Neuronal stem cell (in vitro differentiated cells): Measurements from ENCODE around the gene TAF4.
A peak's percentile ranks its signal among the peaks of the same experiment; 100 is the strongest.

Experiments used
- DNase-seq: peaks from one replicate; pipeline ENCODE4 v3.0.0-alpha.2; 2013; ENCODE audit warnings: low spot score
- H2AFZ ChIP-seq: one replicate; pipeline ENCODE4 v1.6.1; 2013; ENCODE audit warnings: mild to moderate bottlenecking, low read length, inconsistent platforms
- H2AK5ac ChIP-seq: 2 replicates; pipeline ENCODE4 v1.6.1; 2013; ENCODE audit warnings: low read depth, mild to moderate bottlenecking, inconsistent platforms, low read length, moderate library complexity, mixed read lengths
- H2BK120ac ChIP-seq: 2 replicates; pipeline ENCODE4 v1.6.1; 2013; ENCODE audit warnings: low read depth, mild to moderate bottlenecking, inconsistent platforms, low read length, moderate library complexity, mixed read lengths
- H2BK12ac ChIP-seq: one replicate; pipeline ENCODE4 v1.6.1; 2013; ENCODE audit warnings: low read length, inconsistent platforms
- H2BK15ac ChIP-seq: 2 replicates; pipeline ENCODE4 v1.6.1; 2013; ENCODE audit warnings: mild to moderate bottlenecking, low read length, inconsistent platforms, mixed read lengths
- H2BK5ac ChIP-seq: one replicate; pipeline ENCODE4 v1.6.1; 2013; ENCODE audit warnings: inconsistent platforms, mild to moderate bottlenecking, low read length, moderate library complexity
- H3K14ac ChIP-seq: one replicate; pipeline ENCODE4 v1.6.1; 2013; ENCODE audit warnings: low read length, inconsistent platforms
- H3K18ac ChIP-seq: 2 replicates; pipeline ENCODE4 v1.6.1; 2013; ENCODE audit warnings: low read length, inconsistent platforms
- H3K23ac ChIP-seq: 2 replicates; pipeline ENCODE4 v1.6.1; 2013; ENCODE audit warnings: low read depth, mild to moderate bottlenecking, mixed read lengths, low read length, inconsistent platforms; ENCODE audit not compliant: poor library complexity
- H3K27ac ChIP-seq: replicated peaks from 3 replicates; pipeline ENCODE4 v1.5.1; 2013; ENCODE audit warnings: low read length, inconsistent platforms
- H3K27me3 ChIP-seq, 3 experiments: 2 replicates each; pipeline ENCODE4 v1.6.1; 2013; ENCODE audit warnings: low read length in 3 of 3, mild to moderate bottlenecking in 2 of 3, inconsistent platforms in 1 of 3, low read depth in 1 of 3, mixed read lengths in 1 of 3, moderate library complexity in 1 of 3; ENCODE audit not compliant: control insufficient read depth in 3 of 3, insufficient read depth in 3 of 3
- H3K36me3 ChIP-seq, 2 donors: replicated peaks in 1 of 2; 2 replicates each; pipeline ENCODE4 v1.6.1; 2013; ENCODE audit warnings: low read length in 2 of 2; ENCODE audit not compliant: control insufficient read depth in 2 of 2, insufficient read depth in 2 of 2
- H3K4ac ChIP-seq: 2 replicates; pipeline ENCODE4 v1.6.1; 2013; ENCODE audit warnings: inconsistent platforms, mild to moderate bottlenecking, low read length, moderate library complexity
- H3K4me1 ChIP-seq, 2 donors: 1 replicate in 1 of 2; 2 replicates in 1 of 2; pipeline ENCODE4 v1.6.1; 2013; ENCODE audit warnings: low read length in 2 of 2, low read depth in 1 of 2; ENCODE audit not compliant: control insufficient read depth in 2 of 2, insufficient read depth in 1 of 2
- H3K4me2 ChIP-seq: one replicate; pipeline ENCODE4 v1.6.1; 2013; ENCODE audit warnings: mild to moderate bottlenecking, low read length, inconsistent platforms; ENCODE audit not compliant: insufficient read depth, poor library complexity, severe bottlenecking
- H3K4me3 ChIP-seq, 2 donors: 2 replicates each; pipeline ENCODE4 v1.5.1; 2013; ENCODE audit warnings: low read length in 2 of 2, mild to moderate bottlenecking in 2 of 2, inconsistent platforms in 1 of 2, moderate library complexity in 1 of 2
- H3K79me1 ChIP-seq: one replicate; pipeline ENCODE4 v1.6.1; 2013; ENCODE audit warnings: low read depth, mild to moderate bottlenecking, inconsistent platforms, low read length, moderate library complexity
- H3K9ac ChIP-seq: one replicate; pipeline ENCODE4 v1.6.1; 2013; ENCODE audit warnings: mild to moderate bottlenecking, low read depth, low read length, inconsistent platforms; ENCODE audit not compliant: poor library complexity
- H3K9me3 ChIP-seq, 2 donors: replicated peaks in 1 of 2; 2 replicates each; pipeline versions ENCODE3 to v1.6.1; 2013; ENCODE audit warnings: low read length in 2 of 2, mild to moderate bottlenecking in 2 of 2, inconsistent platforms in 1 of 2, low read depth in 1 of 2, mixed read lengths in 1 of 2, moderate library complexity in 1 of 2; ENCODE audit not compliant: control insufficient read depth in 2 of 2, insufficient read depth in 1 of 2
- H4K8ac ChIP-seq: one replicate; pipeline ENCODE4 v1.6.1; 2013; ENCODE audit warnings: low read depth, mild to moderate bottlenecking, inconsistent platforms, low read length, moderate library complexity
- H4K91ac ChIP-seq: one replicate; pipeline ENCODE4 v1.6.1; 2013; ENCODE audit warnings: low read length, low read depth, mild to moderate bottlenecking, inconsistent platforms; ENCODE audit not compliant: poor library complexity
- WGBS, 2 donors: extraction: QIAGEN DNeasy Blood & Tissue Kit; methylation state at CpG; one replicate each; pipeline ENCODE4 v1.1.7; 2013; ENCODE audit warnings: missing lambda C conversion rate in 2 of 2, mixed read lengths in 1 of 2; ENCODE audit not compliant: insufficient read length in 2 of 2, insufficient replicate concordance in 1 of 2; ENCODE audit errors: extremely low coverage in 2 of 2; 5-methylcytosine and 5-hydroxymethylcytosine counted together

The TAF4 gene

GRCh38 chr20:62067547-62068260 lies 2.0 kb upstream of the TAF4 start:
- Histone ChIP-seq H3K18ac (peak overlapping the region; percentile 64), H3K4me3 (no peak overlapping the region), H3K4me1 (peaks cover 15 to 19% of the 10 kb centered on the region in 2 donors), H2BK5ac (no peak overlapping the region), H3K14ac (no peak overlapping the region), H3K9ac (peak overlapping the region; percentile 24), H3K36me3 (peaks cover 0 to 16% of the 10 kb centered on the region in 2 donors), H2BK12ac (no peak overlapping the region), H3K4ac (no peak overlapping the region), H3K27ac (no peak overlapping the region), H3K79me1 (peaks cover 17% of the 10 kb centered on the region), H3K4me2 (no peak overlapping the region), H2BK120ac (no peak overlapping the region), H4K91ac (no peak overlapping the region), H3K23ac (peak overlapping the region; percentile 29), H2AFZ (no peak overlapping the region), H4K8ac (no peak overlapping the region), H2AK5ac (peak overlapping the region; percentile 94), H3K27me3 (no peaks in the 10 kb centered on the region), H2BK15ac (peak overlapping the region; percentile 67), H3K9me3 (peaks cover 4 to 5% of the 10 kb centered on the region in 2 donors)
- WGBS, 2 donors, result no CpG with 5 or more reads among the region's 18 CpGs
- DNase-seq, result no peak

GRCh38 chr20:62066983-62067433 lies 1.3 kb upstream of the TAF4 start:
- Histone ChIP-seq H3K9ac (no peak overlapping the region), H2AK5ac (no peak overlapping the region), H3K4me1 (peaks cover 15 to 19% of the 10 kb centered on the region in 2 donors), H3K4me3 (peak overlapping the region; percentile 63 to 77), H3K27me3 (no peaks in the 10 kb centered on the region), H3K9me3 (peaks cover 2 to 5% of the 10 kb centered on the region in 2 donors), H3K36me3 (peaks cover 0 to 23% of the 10 kb centered on the region in 2 donors), H3K14ac (no peak overlapping the region), H4K91ac (no peak overlapping the region), H3K23ac (no peak overlapping the region), H3K79me1 (peaks cover 17% of the 10 kb centered on the region), H2AFZ (peak overlapping the region; percentile 89), H2BK5ac (no peak overlapping the region), H3K4ac (no peak overlapping the region), H3K18ac (no peak overlapping the region), H2BK15ac (no peak overlapping the region), H3K27ac (peak overlapping the region; percentile 89), H2BK120ac (no peak overlapping the region), H3K4me2 (peak overlapping the region; percentile 79), H4K8ac (no peak overlapping the region), H2BK12ac (no peak overlapping the region)
- no CpG with 5 or more reads among the region's 15 CpGs for WGBS, 2 donors
- DNase-seq, result no peak

GRCh38 chr20:62066339-62066982 lies 780 bp upstream of the TAF4 start:
- Histone ChIP-seq H3K27ac (peak overlapping the region; percentile 89), H3K9me3 (peaks cover 2 to 5% of the 10 kb centered on the region in 2 donors), H2BK12ac (no peak overlapping the region), H3K79me1 (peaks cover 17% of the 10 kb centered on the region), H2AFZ (peak overlapping the region; percentile 89), H4K91ac (peak overlapping the region; percentile 85), H2BK15ac (peak overlapping the region; percentile 85), H3K4me3 (peak overlapping the region; percentile 63 to 77), H3K9ac (peak overlapping the region; percentile 84), H3K36me3 (peaks cover 0 to 26% of the 10 kb centered on the region in 2 donors), H3K4me1 (peaks cover 15 to 19% of the 10 kb centered on the region in 2 donors), H3K18ac (peak overlapping the region; percentile 84), H4K8ac (peak overlapping the region; percentile 23), H3K27me3 (no peaks in the 10 kb centered on the region), H3K14ac (no peak overlapping the region), H3K23ac (peak overlapping the region; percentile 99), H3K4ac (no peak overlapping the region), H3K4me2 (peak overlapping the region; percentile 79), H2AK5ac (no peak overlapping the region), H2BK120ac (no peak overlapping the region), H2BK5ac (peak overlapping the region; percentile 87)
- DNase-seq, result peak; percentile 71
- no CpG with 5 or more reads among the region's 47 CpGs for WGBS, 2 donors
